ENCODE measurements around the gene SPAM1.
"Not testable (repeated sequence)": the region's sequence is repeated elsewhere in the genome, so short reads cannot be mapped to it uniquely, and the experiment has no call there.

Gene SPAM1

DNA sequence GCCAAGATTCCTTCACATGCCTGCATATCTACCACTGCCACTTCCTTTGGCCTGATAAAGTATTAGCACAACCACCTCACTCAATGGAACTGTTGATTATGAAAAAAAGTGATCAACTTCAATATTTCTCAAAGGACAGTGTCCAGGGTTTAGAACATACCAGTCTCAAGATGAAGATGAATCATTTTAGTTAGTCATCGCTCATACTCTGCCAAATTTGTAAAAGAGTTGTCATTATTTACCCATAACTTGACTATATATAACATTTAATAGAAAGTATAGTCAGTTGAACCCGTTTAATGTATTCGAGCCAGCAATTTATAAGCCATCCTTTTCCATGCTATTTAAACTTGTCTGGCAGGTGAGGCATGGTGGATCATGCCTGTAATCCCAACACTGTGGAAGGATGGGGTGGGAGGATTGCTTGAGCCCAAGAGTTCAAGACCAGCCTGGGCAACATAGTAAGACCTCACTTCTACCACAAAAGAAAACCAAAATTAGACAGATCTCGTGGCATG, 33.2 kb downstream of the SPAM1 start:
- no peak for DNase-seq

DNA sequence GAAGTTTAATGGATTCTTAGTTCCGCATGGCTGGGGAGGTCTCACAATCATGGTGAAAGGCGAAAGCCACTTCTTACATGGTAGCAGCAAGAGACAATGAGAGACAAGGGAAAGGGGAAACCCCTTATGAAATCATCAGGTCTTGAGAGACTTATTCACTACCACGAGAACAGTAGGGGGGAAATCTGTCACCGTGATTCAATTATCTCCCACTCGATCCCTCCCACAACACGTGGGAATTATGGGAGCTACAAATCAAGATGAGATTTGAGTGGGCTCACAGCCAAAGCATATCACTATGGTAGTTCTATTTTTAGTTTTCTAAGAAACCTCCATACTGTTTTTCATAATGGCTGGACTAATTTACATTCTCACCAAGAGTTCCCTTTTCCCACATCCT, 36.7 kb downstream of the SPAM1 start:
- no peak for DNase-seq

DNA sequence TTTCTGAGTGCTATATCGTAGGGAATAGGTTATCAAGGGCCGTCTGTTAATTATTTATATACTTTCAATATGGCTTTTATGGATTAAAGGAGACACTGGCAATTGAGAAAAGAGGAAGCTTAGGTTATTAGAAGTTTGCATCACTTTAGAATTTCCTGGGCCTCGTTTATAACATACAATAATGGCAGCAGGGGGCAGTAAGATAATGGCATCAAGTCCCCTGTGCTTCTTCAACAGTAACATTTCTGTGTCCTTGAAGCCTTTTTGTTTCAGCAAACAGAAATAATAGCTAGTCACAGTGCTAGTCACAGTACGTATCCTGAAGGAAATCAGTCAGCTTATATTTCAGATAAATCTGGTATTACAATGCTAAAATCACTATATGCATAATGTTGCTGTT, 41.9 kb downstream of the SPAM1 start:
- peak; percentile 29 to 33 for DNase-seq

- no peak for DNase-seq
Measured at GRCh38 chr7:123972045-123972444, 47.0 kb downstream of the SPAM1 start.

DNA sequence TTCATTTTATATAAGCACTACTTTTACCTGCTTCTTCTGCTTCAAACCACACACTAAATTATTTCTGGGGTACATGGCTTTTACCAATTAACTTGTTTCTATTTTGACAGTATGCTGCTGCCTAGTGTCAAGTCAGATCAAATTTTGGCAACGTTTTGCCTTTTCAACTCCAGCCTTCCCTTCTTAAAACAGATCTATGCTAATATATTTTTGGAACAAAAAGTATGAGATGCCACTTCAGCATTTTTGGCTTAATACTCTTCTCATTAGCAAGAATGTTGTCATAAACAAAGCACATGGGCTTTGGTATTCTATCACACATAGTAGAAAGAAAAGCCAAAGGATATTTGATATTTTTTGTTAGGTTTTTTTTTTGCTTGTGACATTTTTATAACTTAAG, 47.8 kb downstream of the SPAM1 start:
- no peak for DNase-seq

DNA sequence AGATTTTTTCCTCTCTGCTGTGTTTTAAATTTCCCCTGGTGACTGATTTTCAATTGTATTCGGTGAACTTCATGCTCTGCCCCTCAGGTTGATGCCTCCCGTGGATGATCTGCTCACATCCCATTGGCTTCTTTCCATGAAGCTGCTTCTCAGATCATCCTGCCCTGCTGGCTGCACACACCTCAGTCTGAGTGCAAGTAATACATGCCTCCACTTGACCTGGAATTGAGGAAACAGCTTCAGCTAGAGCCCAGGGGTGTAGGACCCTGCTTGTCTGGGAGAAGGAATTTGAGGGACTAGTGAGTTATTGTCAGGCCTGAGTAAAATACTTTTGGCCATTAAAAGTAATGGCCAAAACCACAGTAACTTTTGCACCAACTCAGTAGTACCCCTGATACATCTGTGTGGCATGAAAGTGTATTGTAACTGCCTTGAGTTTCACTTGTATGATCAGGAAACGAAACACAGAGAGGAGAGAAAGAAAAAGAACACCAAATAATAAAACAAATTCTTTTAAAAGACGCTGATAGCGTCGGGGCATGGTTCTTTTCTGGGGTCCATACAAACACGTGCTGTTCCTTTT, 49.4 kb downstream of the SPAM1 start:
- DNase-seq, result no peak

DNA sequence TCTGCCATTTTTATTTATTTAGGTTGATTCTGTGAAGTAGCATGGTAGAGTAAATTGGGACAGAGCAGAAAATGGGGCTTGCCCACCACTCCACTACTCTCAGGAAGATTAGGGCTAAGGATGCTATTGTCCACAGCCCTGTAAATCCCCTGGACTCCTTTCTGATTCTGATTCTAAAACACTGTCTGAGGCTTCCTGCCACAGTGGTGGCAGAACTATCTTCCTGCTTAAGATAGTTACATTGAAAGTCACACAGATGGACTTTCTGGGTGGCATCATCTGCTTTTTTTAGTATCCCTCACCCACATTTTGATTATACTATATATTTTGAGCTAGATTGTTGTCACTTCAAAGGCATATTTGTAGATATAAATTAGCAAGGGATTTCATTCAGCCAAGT, 50.0 kb downstream of the SPAM1 start:
- no peak for DNase-seq

DNA sequence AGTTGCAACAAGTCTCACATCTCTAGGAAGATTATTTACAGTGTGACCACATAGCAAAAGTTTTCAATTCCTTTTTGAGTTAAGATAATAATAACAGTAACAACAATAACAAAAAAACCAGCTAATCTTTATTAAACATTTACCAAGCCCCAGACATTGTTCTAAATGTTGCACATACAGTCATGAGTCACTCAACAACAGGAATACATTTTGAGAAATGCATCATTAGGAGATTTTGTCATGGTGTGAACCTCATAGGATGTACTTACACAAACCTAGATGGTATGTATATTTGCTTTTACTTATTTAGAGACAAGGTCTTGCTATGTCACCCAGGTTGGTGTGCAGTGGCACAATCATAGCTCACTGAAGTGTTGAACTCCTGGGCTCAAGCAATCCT, 52.0 kb downstream of the SPAM1 start:
- no peak for DNase-seq

- DNase-seq, result no peak
Measured at GRCh38 chr7:123979876-123980275, 54.8 kb downstream of the SPAM1 start.

DNA sequence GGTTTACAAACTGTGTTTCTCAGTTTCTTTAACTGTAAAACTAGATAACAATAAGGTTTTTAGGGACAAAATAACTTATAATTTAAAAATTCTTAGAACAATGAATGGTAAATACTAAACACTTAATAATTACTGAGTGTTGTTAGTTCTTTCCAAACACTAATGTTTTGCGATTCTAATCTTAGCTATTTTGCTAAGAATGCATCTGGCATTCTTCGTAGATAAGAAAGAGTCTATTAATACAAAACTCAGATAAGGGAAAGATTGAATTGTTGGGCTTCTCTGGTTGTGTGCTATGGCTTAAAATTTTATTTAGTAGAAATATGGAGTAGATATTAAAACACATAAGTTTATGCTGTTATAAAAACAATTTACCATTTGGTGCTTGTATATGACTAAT, 62.4 kb downstream of the SPAM1 start:
- DNase-seq, result no peak

- no peak for DNase-seq
Measured at GRCh38 chr7:123992913-123993518, 68.0 kb downstream of the SPAM1 start.

DNA sequence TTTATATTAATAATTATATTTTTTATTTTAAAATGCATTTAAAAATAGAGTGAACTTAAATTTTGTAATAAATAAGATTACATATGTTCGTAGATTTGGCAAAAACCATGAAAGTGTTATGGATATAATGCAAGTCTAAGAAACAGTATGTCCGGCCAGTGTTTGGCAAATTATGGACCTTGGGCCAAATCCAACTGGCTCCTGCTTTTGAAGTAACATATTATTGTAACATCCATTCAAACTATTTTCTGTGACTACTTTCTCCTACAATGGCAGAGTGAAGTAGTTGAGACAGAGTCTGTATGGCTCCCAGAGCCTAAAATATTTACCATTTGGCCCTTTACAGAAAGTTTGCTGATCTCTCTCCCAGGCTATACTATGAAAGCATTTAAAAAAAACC, 69.0 kb downstream of the SPAM1 start:
- no peak for DNase-seq

GRCh38 chr7:123994449-123994848, 69.4 kb downstream of the SPAM1 start:
- DNase-seq, result no peak

DNA sequence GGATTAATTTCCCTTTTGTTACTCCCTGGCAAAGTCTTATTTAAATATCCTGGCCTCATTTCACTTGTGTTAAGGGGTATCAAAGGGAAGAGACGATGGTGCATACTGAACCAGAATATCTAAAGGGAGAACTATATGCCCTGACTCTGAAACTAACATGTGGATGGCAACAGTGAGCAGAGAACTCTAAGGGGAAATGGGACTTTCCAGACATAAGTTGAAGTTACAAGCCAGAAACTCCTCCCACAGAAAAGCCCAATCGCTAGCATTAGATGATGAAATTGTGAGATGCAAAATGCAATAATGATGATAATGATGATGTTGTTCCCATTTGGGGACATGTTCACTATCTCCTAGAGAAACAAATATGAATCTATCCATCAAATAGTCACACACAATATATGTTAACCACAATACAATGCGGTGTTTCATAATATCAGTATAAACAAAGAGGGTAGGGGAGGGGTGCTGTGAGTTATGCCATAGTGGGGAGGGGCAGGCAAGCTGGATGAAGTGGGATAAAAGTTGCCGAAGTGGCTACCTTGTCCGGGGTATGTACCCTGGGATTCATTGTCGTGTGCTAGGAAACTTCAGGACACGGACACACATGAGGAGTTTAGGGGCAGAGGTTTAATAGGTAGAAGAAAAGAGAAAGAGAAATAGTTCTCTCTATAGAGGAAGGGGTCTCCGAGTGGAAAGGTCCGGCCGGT, 70.7 kb downstream of the SPAM1 start:
- no peak for DNase-seq

- DNase-seq, result no peak
Measured at GRCh38 chr7:123996327-123996625, 71.2 kb downstream of the SPAM1 start.

DNA sequence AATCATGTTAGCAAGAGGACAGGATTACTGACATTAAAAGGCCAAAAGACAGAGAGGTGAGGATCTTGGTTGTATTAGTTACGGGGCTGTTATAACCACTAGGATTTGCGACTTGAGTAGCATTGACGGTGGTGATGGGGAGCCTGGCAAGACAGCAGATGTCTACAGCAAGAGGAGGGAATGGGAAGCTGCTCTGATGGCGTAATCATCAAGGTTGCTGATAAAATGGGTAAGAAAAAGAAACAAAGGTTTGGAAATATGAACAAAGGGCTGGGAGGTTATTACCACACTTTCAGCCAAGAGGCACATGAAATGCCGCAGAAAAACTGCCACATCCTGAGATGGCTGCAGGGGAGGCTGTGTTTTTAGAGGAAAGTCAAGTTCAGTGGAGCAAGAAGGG, 73.9 kb downstream of the SPAM1 start:
- no peak for DNase-seq

- no peak for DNase-seq
Measured at GRCh38 chr7:123999703-124000102, 74.7 kb downstream of the SPAM1 start.

- DNase-seq, result not testable (repeated sequence)
Measured at GRCh38 chr7:124008296-124008695, 83.3 kb downstream of the SPAM1 start.

DNA sequence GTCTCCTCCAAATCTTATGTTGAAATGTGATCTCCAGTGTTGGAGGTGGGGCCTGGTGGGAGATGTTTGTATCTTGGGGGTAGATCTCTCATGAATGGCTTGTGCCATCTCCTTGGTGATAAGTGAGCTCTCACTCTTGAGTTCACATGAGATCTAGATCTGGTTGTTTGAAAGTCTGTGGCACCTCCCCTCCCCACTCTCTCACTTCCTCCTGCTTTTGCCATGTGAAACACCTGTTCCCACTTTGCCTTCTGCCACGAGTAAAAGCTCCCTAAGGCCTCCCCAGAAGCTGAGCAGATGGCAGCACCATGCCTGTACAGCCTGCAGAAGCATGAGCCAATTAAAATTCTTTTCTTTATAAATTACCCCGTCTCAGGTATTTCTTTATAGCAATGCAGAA, 84.3 kb downstream of the SPAM1 start:
- DNase-seq, result no peak
